GM11168 (cell line): ENCODE data around the gene CFAP97D2.
"Not testable (repeated sequence)": the region's sequence is repeated elsewhere in the genome, so short reads cannot be mapped to it uniquely, and the experiment has no call there.

Experiments
- in situ Hi-C: fragments of 300-500 bp; cut with MboI; formaldehyde crosslinking; loops from one replicate; pipeline ENCODE4 v1.12.0; 2022; ENCODE audit warnings: low sequenced_read_pairs; ENCODE audit not compliant: unreplicated experiment

Gene CFAP97D2

GRCh38 chr13:114185182-114185971 is 6.3 kb downstream of the CFAP97D2 start:
- in situ Hi-C loops: no loop called here

- in situ Hi-C loops: no loop called here
These were observed 15.8 kb downstream of the CFAP97D2 start for GRCh38 chr13:114194853-114195252.

GRCh38 chr13:114196629-114197028 is 17.6 kb downstream of the CFAP97D2 start:
- in situ Hi-C loops: no loop called here

- in situ Hi-C loops: no loop called here
These were observed 19.5 kb downstream of the CFAP97D2 start for GRCh38 chr13:114198556-114198955.

GRCh38 chr13:114199526-114199925 is 20.5 kb downstream of the CFAP97D2 start:
- in situ Hi-C loops: not testable (repeated sequence)

GRCh38 chr13:114199954-114200353 is 20.9 kb downstream of the CFAP97D2 start:
- in situ Hi-C loops: no loop called here

- in situ Hi-C loops: no loop called here
These were observed 21.4 kb downstream of the CFAP97D2 start for GRCh38 chr13:114200399-114200911.

GRCh38 chr13:114202581-114202980 is 23.5 kb downstream of the CFAP97D2 start:
- in situ Hi-C loops: no loop called here

- in situ Hi-C loops: no loop called here
These were observed 24.5 kb downstream of the CFAP97D2 start for GRCh38 chr13:114203536-114203935.

- in situ Hi-C loops: no loop called here
These were observed 25.8 kb downstream of the CFAP97D2 start for GRCh38 chr13:114204894-114205293.

GRCh38 chr13:114208134-114208533 is 29.1 kb downstream of the CFAP97D2 start:
- in situ Hi-C loops: no loop called here

GRCh38 chr13:114211446-114212157 is 32.5 kb downstream of the CFAP97D2 start:
- in situ Hi-C loops: no loop called here

GRCh38 chr13:114212158-114212495 is 33.1 kb downstream of the CFAP97D2 start:
- in situ Hi-C loops: no loop called here

GRCh38 chr13:114213980-114214379 is 34.9 kb downstream of the CFAP97D2 start:
- in situ Hi-C loops: no loop called here

- in situ Hi-C loops: no loop called here
These were observed 40.3 kb downstream of the CFAP97D2 start for GRCh38 chr13:114219392-114219791.

- in situ Hi-C loops: no loop called here
These were observed 43.5 kb downstream of the CFAP97D2 start for GRCh38 chr13:114222461-114222968.

GRCh38 chr13:114224201-114224600 is 45.1 kb downstream of the CFAP97D2 start:
- in situ Hi-C loops: no loop called here

GRCh38 chr13:114225610-114226009 is 46.6 kb downstream of the CFAP97D2 start:
- in situ Hi-C loops: no loop called here

GRCh38 chr13:114226088-114226487 is 47.0 kb downstream of the CFAP97D2 start:
- in situ Hi-C loops: no loop called here

- in situ Hi-C loops: no loop called here
These were observed 47.8 kb downstream of the CFAP97D2 start for GRCh38 chr13:114226699-114227323.

- in situ Hi-C loops: no loop called here
These were observed 48.5 kb downstream of the CFAP97D2 start for GRCh38 chr13:114227528-114227927.
